Kidney epithelial cell (primary cell): ENCODE data around the gene HMOX1. TPM values are rescaled to one million over a fixed set of nuclear protein-coding genes. Genes with fewer than 3 reads are reported as not detected.
A peak's percentile ranks its signal among the peaks of the same experiment; 100 is the strongest.

ENCODE experiments used
- DNase-seq: peaks from one replicate; pipeline ENCODE4 v3.0.0-alpha.2; 2010; ENCODE audit warnings: low read depth
- H3K27me3 ChIP-seq: 2 replicates; pipeline ENCODE4 v1.6.0; 2011; ENCODE audit warnings: low read length; ENCODE audit not compliant: control insufficient read depth, insufficient read depth
- H3K36me3 ChIP-seq: 2 replicates; pipeline ENCODE4 v1.5.1; 2011; ENCODE audit warnings: low read length; ENCODE audit not compliant: control insufficient read depth, insufficient read depth
- H3K4me3 ChIP-seq: 2 replicates; pipeline ENCODE4 v1.5.1; 2011; ENCODE audit warnings: low read depth, mild to moderate bottlenecking, control low read depth, low read length
- total RNA-seq: library from RNA; depleted of rRNA; stranded (reverse); fragments of >200 nt; gene quantifications from 2 replicates; pipeline ENCODE4 v1.2.3, GENCODE V29; 2015
- TF ChIP-seq, protein P1 (sequence below): IDR thresholded peaks from 2 replicates; pipeline ENCODE4 v1.5.1; 2011; ENCODE audit warnings: mild to moderate bottlenecking, moderate library complexity, low read length, control low read depth, inconsistent platforms; ENCODE audit not compliant: insufficient read depth, poor library complexity, severe bottlenecking

HMOX1 gene
- total RNA-seq, 1 donor from 2014 or later: 37.7 TPM

DNA sequence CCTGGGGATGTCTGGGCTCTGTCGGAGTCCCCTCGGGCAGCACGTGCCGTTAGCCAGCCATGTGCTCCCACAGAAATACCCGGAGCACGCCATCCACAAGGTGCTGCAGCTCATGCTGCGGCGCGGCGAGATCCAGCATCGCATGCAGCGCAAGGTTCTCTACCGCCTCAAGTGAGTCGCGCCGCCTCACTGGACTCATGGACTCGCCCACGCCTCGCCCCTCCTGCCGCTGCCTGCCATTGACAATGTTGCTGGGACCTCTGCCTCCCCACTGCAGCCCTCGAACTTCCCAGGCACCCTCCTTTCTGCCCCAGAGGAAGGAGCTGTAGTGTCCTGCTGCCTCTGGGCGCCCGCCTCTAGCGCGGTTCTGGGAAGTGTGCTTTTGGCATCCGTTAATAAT, 43.2 kb downstream of the HMOX1 start:
- Histone ChIP-seq H3K27me3 (no peaks in the 10 kb centered on the region), H3K4me3 (no peak overlapping the region), H3K36me3 (peaks cover 3% of the 10 kb centered on the region)
- TF ChIP-seq, protein P1, sequence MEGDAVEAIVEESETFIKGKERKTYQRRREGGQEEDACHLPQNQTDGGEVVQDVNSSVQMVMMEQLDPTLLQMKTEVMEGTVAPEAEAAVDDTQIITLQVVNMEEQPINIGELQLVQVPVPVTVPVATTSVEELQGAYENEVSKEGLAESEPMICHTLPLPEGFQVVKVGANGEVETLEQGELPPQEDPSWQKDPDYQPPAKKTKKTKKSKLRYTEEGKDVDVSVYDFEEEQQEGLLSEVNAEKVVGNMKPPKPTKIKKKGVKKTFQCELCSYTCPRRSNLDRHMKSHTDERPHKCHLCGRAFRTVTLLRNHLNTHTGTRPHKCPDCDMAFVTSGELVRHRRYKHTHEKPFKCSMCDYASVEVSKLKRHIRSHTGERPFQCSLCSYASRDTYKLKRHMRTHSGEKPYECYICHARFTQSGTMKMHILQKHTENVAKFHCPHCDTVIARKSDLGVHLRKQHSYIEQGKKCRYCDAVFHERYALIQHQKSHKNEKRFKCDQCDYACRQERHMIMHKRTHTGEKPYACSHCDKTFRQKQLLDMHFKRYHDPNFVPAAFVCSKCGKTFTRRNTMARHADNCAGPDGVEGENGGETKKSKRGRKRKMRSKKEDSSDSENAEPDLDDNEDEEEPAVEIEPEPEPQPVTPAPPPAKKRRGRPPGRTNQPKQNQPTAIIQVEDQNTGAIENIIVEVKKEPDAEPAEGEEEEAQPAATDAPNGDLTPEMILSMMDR: no peak
- no peak for DNase-seq

DNA sequence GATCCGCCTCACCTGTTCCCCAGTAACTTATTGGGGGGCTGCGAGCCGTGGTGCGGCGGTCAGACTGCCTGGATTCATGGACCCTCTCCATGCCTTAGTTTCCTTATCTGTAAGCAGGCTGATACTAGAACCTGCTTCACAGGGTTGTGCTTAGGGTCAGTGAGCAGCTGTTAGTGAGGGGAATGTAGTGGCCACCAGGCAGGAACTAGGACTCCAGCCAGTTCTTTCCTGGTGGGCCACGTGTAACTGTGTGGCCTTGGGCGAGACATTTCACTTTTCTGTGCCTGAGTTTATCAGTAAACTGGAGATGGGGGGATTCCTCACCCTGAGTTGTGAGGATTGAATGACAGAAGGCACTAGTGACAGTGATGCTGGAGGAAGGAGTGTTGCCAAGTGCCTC, 43.9 kb downstream of the HMOX1 start:
- Histone ChIP-seq H3K4me3 (no peak overlapping the region), H3K27me3 (no peaks in the 10 kb centered on the region), H3K36me3 (peaks cover 3% of the 10 kb centered on the region)
- DNase-seq: no peak
- TF ChIP-seq, protein P1: no peak

DNA sequence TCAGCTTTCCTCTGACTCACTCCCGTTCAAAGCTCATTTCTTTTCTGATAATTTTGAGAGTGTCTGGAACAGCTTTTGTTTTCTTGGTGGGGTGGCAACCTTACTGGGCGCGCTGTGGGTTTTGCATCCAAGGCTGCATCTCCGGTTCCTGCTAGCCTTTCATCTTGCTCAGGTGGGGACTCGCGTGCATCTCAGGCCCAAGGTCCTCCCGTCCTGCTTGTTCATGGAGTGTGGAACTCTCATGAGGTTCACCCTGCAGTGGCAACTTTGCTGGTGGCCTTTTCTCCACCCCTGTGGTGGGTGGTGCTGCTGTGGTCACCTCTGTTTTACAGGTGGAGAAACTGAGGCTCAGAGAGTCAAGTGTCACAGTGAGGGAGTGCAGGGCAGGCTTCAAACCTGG, 44.6 kb downstream of the HMOX1 start:
- DNase-seq: no peak
- TF ChIP-seq, protein P1: no peak
- Histone ChIP-seq H3K36me3 (peaks cover 1% of the 10 kb centered on the region), H3K4me3 (no peak overlapping the region), H3K27me3 (no peaks in the 10 kb centered on the region)

DNA sequence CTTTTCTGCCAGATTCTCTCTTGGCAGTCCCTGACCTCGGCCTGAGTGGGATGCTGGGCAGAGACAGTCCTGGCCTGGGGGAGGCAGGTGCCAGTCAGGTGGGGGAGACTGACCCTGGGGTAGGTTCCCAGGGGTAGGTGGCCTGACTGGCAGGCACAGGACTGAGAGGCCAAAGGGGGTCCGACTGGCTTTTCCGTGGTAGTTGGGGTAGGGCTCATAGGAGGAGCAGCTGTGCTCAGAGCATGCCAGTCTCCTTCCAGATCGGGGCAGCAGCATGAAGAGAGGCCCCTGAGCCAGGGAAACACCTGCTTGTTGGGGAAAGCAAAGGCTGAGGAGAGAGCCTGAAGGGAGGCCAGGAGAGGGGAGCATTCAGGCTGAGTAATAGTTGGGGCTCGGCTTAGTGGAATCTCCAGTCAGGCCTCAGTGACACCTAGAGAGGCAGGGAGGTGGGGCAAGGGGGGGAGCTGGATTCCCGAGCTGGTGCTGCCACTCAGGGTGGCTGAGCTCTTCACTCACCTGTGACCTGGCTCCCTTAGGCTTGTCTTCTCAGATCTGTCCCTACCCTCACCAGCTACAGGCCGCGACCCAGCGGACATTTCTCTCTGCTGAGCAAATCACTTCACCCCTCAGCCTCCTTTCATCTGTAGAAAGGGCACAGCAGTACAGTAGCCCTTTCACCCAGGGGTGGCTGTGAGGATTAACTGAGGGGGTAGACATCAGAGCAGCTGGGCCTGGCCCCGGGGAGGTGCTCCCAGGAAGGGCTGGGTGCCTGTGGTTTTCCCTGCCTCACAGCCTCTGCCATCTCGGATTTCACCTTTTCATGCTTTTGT, 45.3 kb downstream of the HMOX1 start:
- Histone ChIP-seq H3K27me3 (no peaks in the 10 kb centered on the region), H3K4me3 (no peak overlapping the region), H3K36me3 (peaks cover 1% of the 10 kb centered on the region)
- no peak for DNase-seq
- TF ChIP-seq, protein P1: no peak

DNA sequence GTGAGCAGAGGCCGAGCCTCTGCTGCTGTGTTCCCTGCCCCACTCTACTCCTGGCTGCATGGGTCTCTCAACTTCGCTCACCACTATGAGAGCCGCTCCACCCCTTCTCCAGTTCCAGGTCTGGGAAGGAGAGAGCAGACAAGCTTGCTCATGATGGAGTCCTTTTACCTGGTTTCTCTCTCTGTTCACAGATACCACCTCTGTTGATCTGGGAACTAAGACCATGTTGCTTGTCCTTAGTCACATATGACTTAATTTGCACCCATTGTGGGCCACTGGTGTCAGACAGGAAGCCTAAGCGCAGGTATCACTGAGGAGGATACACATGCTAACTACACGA, 45.9 kb downstream of the HMOX1 start:
- TF ChIP-seq, protein P1: no peak
- no peak for DNase-seq
- no peak overlapping the region for H3K4me3 ChIP-seq

DNA sequence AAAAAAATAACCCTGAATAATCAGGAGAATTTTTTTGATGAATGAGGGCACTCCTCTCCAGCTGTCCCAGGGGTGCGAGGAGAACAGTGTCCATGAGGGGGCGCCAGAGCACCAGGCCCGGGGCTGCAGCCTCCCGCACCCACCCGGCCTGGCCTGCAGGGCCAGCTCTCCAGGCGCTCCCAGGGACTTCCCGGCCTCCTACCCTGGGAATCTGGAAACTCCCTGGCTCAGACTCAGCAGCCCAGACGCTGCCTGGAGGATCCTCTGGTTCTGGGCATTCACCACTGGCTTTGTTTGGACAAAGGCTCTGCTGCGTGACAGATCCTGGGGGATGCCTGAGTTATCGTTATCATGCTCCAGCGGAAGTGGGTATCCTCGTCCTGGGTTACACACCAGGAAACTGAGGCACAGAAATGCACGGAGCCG, 50.0 kb downstream of the HMOX1 start:
- no peaks in the 10 kb centered on the region for H3K36me3 ChIP-seq
- no peak overlapping the region for H3K4me3 ChIP-seq
- H3K27me3 ChIP-seq: no peaks in the 10 kb centered on the region
- DNase-seq: peak; percentile 70
- TF ChIP-seq, protein P1: peak; percentile 99

More for the DNA sequence above, 45.9 kb downstream of the HMOX1 start:
- H3K27me3 ChIP-seq: no peaks in the 10 kb centered on the region
- H3K36me3 ChIP-seq: peaks cover 1% of the 10 kb centered on the region
